SK-N-SH treated with all-trans-retinoic acid at 6 μM for 48 hours (cell line): Measurements from ENCODE around the gene AKAP12.

Experiments
- CREB5 ChIP-seq: fragments of 250-450 bp; sonication (Bioruptor Pico); IDR thresholded peaks from 2 replicates; pipeline ENCODE4 v1.5.1; 2020; ENCODE audit warnings: low read depth, mild to moderate bottlenecking, moderate library complexity
- OSR1 ChIP-seq: fragments of 250-450 bp; sonication (Bioruptor Pico); IDR thresholded peaks from 2 replicates; pipeline ENCODE4 v1.8.0; 2022; ENCODE audit warnings: moderate library complexity, mild to moderate bottlenecking, inconsistent platforms
- ZC3H10 ChIP-seq: fragments of 250-450 bp; sonication (Bioruptor Pico); IDR thresholded peaks from 2 replicates; pipeline ENCODE4 v1.5.1; 2021; ENCODE audit warnings: mild to moderate bottlenecking, moderate library complexity
- ZNF565 ChIP-seq: fragments of 450-650 bp; formaldehyde crosslinking; conservative IDR thresholded peaks from 2 replicates; pipeline ENCODE4 v1.5.0; 2020; ENCODE audit warnings: low read depth, mild to moderate bottlenecking, moderate library complexity

- TF ChIP-seq ZC3H10 (CRISPR knock-in tag) (no peak), ZNF565 (CRISPR knock-in tag) (no peak), CREB5 (CRISPR knock-in tag) (no peak), OSR1 (CRISPR knock-in tag) (no peak)
These were observed 2.9 kb upstream of the AKAP12 start for GRCh38 chr6:151236668-151237401.
